Limb (tissue), 2 donors: Measurements from ENCODE around the gene GRAP2.
"Not testable (repeated sequence)": the region's sequence is repeated elsewhere in the genome, so short reads cannot be mapped to it uniquely, and the experiment has no call there.

Experiments used
- DNase-seq, 2 donors: peaks; one replicate each; pipeline ENCODE4 v3.0.0-alpha.2; 2016; ENCODE audit errors: extremely low spot score in 2 of 2

Gene GRAP2

DNA sequence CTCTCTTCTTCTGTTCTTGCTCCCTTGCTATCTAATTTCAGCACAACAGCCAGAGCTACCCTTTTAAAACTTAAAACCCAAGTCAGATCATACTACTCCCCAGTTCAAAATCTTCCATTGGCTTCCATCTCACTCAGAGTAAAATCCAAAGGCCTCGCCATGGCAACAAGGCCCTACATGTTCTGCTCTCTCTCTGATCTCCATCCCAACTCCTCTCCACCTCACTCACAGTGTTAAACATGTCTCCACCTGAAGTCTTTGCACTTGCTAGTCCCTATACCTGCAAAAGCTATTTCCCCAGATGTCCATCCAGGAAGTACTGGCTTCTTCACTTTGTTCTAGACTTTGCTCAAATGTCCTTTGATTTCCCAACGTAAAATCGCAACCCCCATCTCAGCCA is 3.0 kb upstream of the GRAP2 start:
- no peak for DNase-seq

GRCh38 chr22:39898997-39899396 is 1.9 kb upstream of the GRAP2 start:
- DNase-seq = no peak

DNA sequence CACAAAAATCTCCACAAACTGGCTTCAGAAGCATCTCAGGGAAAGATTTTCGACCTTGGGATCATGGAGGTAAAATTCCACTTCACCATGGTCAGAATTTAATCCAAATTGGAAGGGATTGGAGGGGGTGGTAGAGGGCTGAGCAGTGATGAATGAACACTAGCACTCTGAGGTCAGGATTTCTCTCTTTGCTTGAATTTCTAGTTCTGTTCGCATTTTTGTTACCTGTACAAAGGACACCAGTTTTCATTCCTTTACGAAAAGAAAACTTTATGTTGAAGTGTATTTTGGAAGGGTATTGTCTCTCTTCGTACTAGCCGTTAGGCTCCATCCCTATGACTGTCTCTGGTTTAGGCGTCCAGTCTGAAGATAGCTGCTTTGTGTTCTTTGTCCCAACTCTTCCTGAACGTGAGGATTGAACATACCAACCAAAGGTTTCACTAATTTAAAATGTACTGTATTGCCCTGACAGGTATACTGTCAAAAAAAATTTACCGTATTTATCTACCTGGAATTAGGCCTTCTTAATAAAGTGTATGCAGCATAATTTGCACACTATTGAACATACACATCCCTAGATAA is 772 bp downstream of the GRAP2 start:
- no peak for DNase-seq

GRCh38 chr22:39904024-39904423 is 3.1 kb downstream of the GRAP2 start:
- DNase-seq = not testable (repeated sequence)

DNA sequence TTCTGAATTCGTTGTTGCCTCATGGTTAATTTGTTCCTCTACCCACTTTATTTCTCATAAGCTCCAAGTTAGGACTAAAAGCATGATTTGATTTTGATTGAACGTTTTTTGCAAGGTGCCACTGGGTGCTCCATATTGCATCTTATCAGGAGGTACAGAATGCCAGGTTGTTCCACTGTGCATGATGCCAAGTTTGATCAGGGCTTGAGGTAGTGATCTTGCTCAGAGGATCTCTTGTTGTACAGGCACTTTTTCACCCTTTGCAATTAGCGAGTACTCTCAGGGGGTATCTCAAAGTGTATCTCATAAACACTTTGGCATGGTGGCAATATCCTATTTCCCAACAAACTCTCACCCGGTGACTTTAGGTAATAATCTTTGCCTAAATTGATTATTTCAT is 4.0 kb downstream of the GRAP2 start:
- no peak for DNase-seq

- no peak for DNase-seq
Measured at GRCh38 chr22:39905687-39906086, 4.8 kb downstream of the GRAP2 start.

- no peak for DNase-seq
Measured at GRCh38 chr22:39906207-39906606, 5.3 kb downstream of the GRAP2 start.

DNA sequence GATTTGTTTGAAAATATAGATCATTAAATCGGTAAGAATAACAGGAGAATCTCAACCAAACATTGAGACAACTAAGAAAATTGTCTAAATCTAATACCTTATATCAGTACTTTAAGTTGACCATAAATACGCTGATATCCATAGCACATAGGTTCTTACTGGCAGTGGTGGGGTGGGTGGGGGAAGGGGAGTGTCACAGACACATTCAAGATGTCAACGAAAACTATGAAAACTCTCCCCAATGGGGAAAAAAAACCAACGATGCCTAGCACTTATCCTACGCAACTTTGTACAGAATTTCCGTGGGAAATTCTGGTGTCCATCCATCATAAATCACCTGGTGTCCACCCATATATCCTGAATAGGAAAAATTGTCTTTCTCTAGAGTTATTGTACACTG is 6.2 kb downstream of the GRAP2 start:
- no peak for DNase-seq

GRCh38 chr22:39907605-39908097 is 6.8 kb downstream of the GRAP2 start:
- DNase-seq = no peak

- no peak for DNase-seq
Measured at GRCh38 chr22:39908136-39908535, 7.3 kb downstream of the GRAP2 start.

GRCh38 chr22:39908737-39909136 is 7.9 kb downstream of the GRAP2 start:
- DNase-seq = no peak

DNA sequence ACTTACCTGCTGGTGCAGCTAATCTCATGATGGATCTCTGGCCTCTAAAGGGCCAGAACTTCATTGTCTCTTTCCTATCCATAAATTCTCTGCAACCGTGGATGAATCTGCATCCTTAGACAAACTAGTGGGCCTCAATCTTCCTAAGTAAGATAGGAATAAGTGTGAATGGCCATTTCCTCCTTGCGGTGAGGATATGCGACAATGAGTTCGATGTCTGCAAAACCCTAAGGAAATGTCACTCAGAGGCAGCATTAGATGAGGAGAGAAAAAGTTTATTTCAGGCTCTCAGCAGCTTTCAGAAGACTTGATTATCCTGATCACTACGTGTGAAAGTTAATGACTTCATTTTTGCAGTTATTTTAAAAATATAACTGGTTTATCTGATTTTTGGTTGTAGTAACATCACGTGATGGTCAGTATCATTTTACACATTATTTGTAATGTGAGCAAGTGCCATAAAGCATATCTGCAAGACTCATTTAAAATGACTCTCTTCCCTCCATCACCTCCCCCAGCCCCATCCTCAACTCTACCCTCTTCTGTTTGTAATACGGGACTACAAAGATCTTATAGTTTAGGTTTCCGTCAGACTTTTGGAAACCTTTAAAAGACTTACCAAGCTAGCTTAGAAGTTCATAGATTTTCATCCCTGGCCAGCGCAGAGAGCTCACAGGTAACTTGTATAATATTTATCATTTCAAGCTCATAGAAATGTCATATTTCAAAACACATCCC is 10.2 kb downstream of the GRAP2 start:
- no peak for DNase-seq

GRCh38 chr22:39913321-39913720 is 12.4 kb downstream of the GRAP2 start:
- no peak for DNase-seq

- DNase-seq = no peak
Measured at GRCh38 chr22:39913886-39914285, 13.0 kb downstream of the GRAP2 start.

DNA sequence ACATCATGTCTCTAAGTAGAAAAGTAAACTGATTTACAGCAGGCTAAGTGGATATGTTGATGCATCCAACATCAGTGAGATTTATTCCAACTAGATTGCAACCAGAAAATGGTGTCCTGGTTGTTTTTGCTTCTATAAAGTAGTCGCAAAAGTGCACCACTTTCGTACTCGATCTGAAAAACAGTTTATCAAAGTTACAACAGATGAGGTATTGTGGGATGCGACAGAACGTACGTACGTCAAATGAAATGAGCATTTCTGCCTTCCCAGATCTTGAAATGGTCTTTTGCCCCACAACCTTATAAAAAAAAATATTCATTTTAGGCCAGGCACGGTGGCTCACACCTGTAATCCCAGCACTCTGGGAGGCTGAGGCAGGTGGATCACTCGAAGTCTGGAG is 13.7 kb downstream of the GRAP2 start:
- no peak for DNase-seq

DNA sequence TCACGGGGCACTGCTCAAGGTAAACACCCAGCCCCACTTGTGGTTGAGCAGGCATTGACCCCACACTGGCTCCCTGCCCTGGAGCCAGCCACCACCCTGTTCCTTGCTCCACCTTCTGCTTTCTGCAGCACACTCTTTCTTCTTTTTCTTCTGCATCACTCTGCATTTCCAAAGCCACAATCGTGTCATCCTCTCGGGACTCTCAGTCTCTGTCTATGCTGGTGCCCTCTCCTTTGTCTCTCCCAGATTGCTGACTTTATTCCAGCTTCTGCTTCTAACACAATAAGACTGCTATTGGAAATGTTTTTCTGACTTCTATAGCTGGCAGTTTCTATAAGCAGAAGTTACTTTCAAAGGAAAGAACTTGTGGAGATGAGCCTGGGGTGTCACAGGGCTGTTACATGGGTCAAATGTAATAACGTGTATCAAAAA is 14.4 kb downstream of the GRAP2 start:
- no peak for DNase-seq

- DNase-seq = no peak
Measured at GRCh38 chr22:39916496-39916895, 15.6 kb downstream of the GRAP2 start.

DNA sequence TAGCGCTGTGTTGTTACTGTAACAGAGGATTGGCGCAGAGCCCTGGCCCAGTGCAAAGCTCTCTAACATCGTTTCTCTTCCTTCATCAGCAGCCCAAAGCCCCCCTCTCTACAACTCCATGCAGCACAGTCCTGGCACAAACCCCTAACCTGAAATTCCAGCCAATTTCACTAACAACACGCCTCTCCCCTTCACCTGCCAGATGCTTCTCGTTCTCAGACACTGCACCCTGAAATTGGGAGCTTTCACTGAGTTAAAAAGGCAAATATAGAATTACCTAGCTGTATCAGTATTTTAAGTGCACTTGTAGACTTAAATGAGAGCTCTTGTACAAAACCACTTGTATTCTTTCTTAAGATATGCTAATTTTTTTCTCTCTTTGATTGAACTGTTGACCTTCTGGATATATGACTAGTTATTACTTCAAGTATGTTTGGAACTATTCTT is 16.3 kb downstream of the GRAP2 start:
- DNase-seq = no peak

- no peak for DNase-seq
Measured at GRCh38 chr22:39917776-39918495, 17.1 kb downstream of the GRAP2 start.

- DNase-seq = no peak
Measured at GRCh38 chr22:39920134-39920743, 19.4 kb downstream of the GRAP2 start.

DNA sequence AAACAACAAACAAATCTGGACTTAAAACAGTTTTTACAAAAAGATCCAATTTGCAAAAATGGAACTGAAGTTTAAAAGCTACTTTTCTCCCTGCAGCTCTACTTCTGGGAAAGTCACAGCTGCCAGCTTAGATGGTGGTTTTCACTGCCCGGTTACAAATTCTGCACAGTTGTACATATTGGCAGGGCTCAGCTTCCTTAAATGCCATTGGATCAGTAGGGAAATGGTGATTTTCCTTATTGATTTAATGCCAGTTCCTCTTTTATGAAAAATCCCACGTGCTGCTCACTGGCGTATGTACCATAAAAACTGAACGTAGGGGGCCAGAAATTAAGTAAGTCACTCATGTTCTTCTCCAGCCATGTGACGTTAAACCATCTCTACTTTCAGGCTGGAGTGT is 22.8 kb downstream of the GRAP2 start:
- peak in 1 of 2 donors; percentile 44 for DNase-seq

DNA sequence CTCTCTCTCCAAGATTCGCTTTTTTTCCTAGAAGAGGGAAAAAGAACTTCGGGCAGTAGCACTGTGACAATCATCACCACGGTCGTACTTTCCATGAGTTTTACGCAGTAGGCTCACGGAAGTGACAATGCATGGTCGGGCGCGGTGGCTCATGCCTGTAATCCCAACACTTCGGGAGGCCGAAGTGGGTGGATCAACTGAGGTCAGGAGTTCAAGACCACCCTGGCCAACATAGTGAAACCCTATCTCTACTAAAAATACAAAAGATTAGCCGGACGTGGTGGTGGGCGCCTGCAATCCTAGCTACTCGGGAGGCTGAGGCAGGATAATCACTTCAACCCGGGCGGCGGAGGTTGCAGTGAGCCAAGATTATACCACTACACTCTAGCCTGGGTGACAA is 23.4 kb downstream of the GRAP2 start:
- DNase-seq = no peak
